Osteoblast (primary cell): ENCODE measurements around the gene ERG. TPM values are rescaled to one million over a fixed set of nuclear protein-coding genes. Genes with fewer than 3 reads are reported as not detected.

ENCODE experiments used
- DNase-seq: peaks from one replicate; pipeline ENCODE4 v3.0.0; 2011; ENCODE audit warnings: low spot score, mixed read lengths; ENCODE audit not compliant: insufficient read length; ENCODE audit errors: missing footprints
- H2AFZ ChIP-seq: 2 replicates; pipeline ENCODE4 v1.6.0; 2011; ENCODE audit warnings: mild to moderate bottlenecking, low read length
- H3K27ac ChIP-seq: 2 replicates; pipeline ENCODE4 v1.5.1; 2011; ENCODE audit warnings: mild to moderate bottlenecking, low read depth, low read length, moderate library complexity
- H3K27me3 ChIP-seq: 2 replicates; pipeline ENCODE4 v1.6.0; 2012; ENCODE audit warnings: mild to moderate bottlenecking, control low read depth, inconsistent platforms, low read length, moderate library complexity; ENCODE audit not compliant: insufficient read depth
- H3K36me3 ChIP-seq: 2 replicates; pipeline ENCODE4 v1.5.1; 2011; ENCODE audit warnings: mild to moderate bottlenecking, low read length, control low read depth, moderate library complexity; ENCODE audit not compliant: insufficient read depth
- H3K4me1 ChIP-seq: 2 replicates; pipeline ENCODE4 v1.5.1; 2011; ENCODE audit warnings: mild to moderate bottlenecking, low read length, control low read depth, moderate library complexity; ENCODE audit not compliant: insufficient read depth
- H3K4me2 ChIP-seq: 2 replicates; pipeline ENCODE4 v1.6.0; 2011; ENCODE audit warnings: mild to moderate bottlenecking, low read length; ENCODE audit not compliant: insufficient read depth
- H3K4me3 ChIP-seq: fragments of 200-600 bp; sonication (generic); 3 replicates; pipeline ENCODE4 v1.5.1; 2012; ENCODE audit warnings: mild to moderate bottlenecking, low read length, inconsistent platforms; ENCODE audit not compliant: insufficient read depth
- H3K79me2 ChIP-seq: 2 replicates; pipeline ENCODE4 v1.6.0; 2012; ENCODE audit warnings: mild to moderate bottlenecking, low read length, control low read depth, inconsistent platforms; ENCODE audit not compliant: insufficient read depth
- H3K9me3 ChIP-seq: 2 replicates; pipeline ENCODE4 v1.5.1; 2011; ENCODE audit warnings: low read depth, low read length, control low read depth
- H4K20me1 ChIP-seq: 2 replicates; pipeline ENCODE4 v1.6.0; 2012; ENCODE audit warnings: mild to moderate bottlenecking, low read length, control low read depth; ENCODE audit not compliant: insufficient read depth
- total RNA-seq: library from RNA; depleted of rRNA; stranded (reverse); fragments of >200 nt; gene quantifications from 2 replicates; pipeline ENCODE4 v1.2.3, GENCODE V29; 2012
- TF ChIP-seq, protein P1 (sequence below): IDR thresholded peaks from 2 replicates; pipeline ENCODE4 v1.5.1; 2011; ENCODE audit warnings: mild to moderate bottlenecking, low read depth, low read length, moderate library complexity; ENCODE audit errors: extremely low read depth

Gene ERG
- total RNA-seq, 1 donor: 1.1 TPM

- TF ChIP-seq, protein P1, sequence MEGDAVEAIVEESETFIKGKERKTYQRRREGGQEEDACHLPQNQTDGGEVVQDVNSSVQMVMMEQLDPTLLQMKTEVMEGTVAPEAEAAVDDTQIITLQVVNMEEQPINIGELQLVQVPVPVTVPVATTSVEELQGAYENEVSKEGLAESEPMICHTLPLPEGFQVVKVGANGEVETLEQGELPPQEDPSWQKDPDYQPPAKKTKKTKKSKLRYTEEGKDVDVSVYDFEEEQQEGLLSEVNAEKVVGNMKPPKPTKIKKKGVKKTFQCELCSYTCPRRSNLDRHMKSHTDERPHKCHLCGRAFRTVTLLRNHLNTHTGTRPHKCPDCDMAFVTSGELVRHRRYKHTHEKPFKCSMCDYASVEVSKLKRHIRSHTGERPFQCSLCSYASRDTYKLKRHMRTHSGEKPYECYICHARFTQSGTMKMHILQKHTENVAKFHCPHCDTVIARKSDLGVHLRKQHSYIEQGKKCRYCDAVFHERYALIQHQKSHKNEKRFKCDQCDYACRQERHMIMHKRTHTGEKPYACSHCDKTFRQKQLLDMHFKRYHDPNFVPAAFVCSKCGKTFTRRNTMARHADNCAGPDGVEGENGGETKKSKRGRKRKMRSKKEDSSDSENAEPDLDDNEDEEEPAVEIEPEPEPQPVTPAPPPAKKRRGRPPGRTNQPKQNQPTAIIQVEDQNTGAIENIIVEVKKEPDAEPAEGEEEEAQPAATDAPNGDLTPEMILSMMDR: no peak
- H3K27me3 ChIP-seq: peaks cover 7% of the 10 kb centered on the region
- no peak overlapping the region for H3K4me2 ChIP-seq
Measured at GRCh38 chr21:38365521-38365920, 132.8 kb downstream of the ERG start.

GRCh38 chr21:38363693-38364092 is 134.6 kb downstream of the ERG start:
- Histone ChIP-seq H3K4me2 (no peak overlapping the region), H4K20me1 (no peaks in the 10 kb centered on the region), H2AFZ (no peak overlapping the region), H3K9me3 (no peaks in the 10 kb centered on the region), H3K4me3 (no peak overlapping the region), H3K27ac (no peak overlapping the region), H3K79me2 (no peaks in the 10 kb centered on the region), H3K36me3 (no peaks in the 10 kb centered on the region), H3K4me1 (no peaks in the 10 kb centered on the region), H3K27me3 (peaks cover 17% of the 10 kb centered on the region)
- TF ChIP-seq, protein P1: no peak
- no peak for DNase-seq

More at GRCh38 chr21:38365521-38365920, 132.8 kb downstream of the ERG start:
- no peak for DNase-seq
- Histone ChIP-seq H3K4me1 (no peaks in the 10 kb centered on the region), H3K79me2 (no peaks in the 10 kb centered on the region), H3K4me3 (no peak overlapping the region), H3K27ac (no peak overlapping the region), H4K20me1 (no peaks in the 10 kb centered on the region), H3K36me3 (no peaks in the 10 kb centered on the region), H2AFZ (no peak overlapping the region), H3K9me3 (no peaks in the 10 kb centered on the region)

DNA sequence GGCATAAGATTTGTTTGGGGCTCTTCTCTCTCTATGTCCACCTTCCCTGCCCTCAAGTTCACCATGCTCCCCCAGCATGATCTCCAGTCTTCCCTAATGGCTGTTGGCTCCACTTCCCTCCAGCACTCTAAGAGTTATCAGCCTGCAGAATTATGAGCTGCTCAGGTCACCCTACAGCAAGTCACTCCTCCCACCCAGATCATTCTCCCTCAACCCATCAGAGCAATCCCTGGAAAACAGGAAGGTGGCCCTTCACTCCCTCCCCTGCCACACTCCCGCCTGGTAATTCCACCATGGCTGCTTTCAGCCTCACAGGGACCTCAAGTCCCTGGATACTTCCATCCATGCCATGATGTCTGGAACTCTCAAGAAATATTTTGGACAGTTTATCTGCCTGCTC is 137.0 kb downstream of the ERG start:
- TF ChIP-seq, protein P1: no peak
- H3K4me3 ChIP-seq: no peak overlapping the region
- no peaks in the 10 kb centered on the region for H3K9me3 ChIP-seq
- no peaks in the 10 kb centered on the region for H3K36me3 ChIP-seq
- peaks cover 18% of the 10 kb centered on the region for H3K27me3 ChIP-seq
- DNase-seq: no peak
- H3K27ac ChIP-seq: no peak overlapping the region
- H2AFZ ChIP-seq: no peak overlapping the region
- H3K79me2 ChIP-seq: no peaks in the 10 kb centered on the region
- no peak overlapping the region for H3K4me2 ChIP-seq
- no peaks in the 10 kb centered on the region for H4K20me1 ChIP-seq
- no peaks in the 10 kb centered on the region for H3K4me1 ChIP-seq

DNA sequence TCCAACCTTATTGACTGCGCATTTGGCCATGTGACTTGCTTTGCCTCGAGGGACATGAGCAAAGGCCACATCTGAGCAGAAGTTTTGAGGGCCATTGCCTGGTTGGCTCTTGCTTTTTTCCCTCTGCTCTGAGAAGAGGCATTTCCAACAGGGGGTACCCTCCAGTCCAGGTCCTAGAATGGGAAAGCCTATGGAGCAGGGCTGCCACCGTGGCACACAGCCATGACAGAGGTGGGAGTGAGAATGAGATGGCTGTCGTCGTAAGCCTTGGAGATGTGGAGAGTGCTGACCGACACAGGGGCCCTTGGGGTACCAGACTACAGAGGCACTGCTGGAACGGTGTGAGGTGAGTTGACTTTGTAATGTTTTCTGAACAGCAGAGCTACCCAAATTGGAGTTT is 138.4 kb downstream of the ERG start:
- H2AFZ ChIP-seq: no peak overlapping the region
- peak; percentile 18 for DNase-seq
- no peaks in the 10 kb centered on the region for H4K20me1 ChIP-seq
- no peaks in the 10 kb centered on the region for H3K79me2 ChIP-seq
- TF ChIP-seq, protein P1: no peak
- no peak overlapping the region for H3K4me3 ChIP-seq
- H3K27me3 ChIP-seq: peaks cover 18% of the 10 kb centered on the region
- no peaks in the 10 kb centered on the region for H3K9me3 ChIP-seq
- H3K36me3 ChIP-seq: no peaks in the 10 kb centered on the region
- H3K27ac ChIP-seq: no peak overlapping the region
- H3K4me1 ChIP-seq: peaks cover 2% of the 10 kb centered on the region
- no peak overlapping the region for H3K4me2 ChIP-seq
